Cardiac muscle cell (in vitro differentiated cells and primary cell): ENCODE data around the gene MMD2. TPM values are rescaled to one million over a fixed set of nuclear protein-coding genes. Genes with fewer than 3 reads are reported as not detected.
A peak's percentile ranks its signal among the peaks of the same experiment; 100 is the strongest.

Experiments used
- DNase-seq, 2 donors: peaks; one replicate each; pipeline versions ENCODE4 v3.0.0 to v3.0.0-alpha.2; 2010 to 2017; ENCODE audit warnings: low read depth in 1 of 2, low spot score in 1 of 2
- H3K27ac ChIP-seq: fragments of 200-600 bp; sonication (generic); 2 replicates; pipeline ENCODE4 v1.5.1; 2016
- H3K27me3 ChIP-seq: fragments of 200-600 bp; sonication (generic); 2 replicates; pipeline ENCODE4 v1.6.0; 2016; ENCODE audit warnings: control low read depth
- H3K36me3 ChIP-seq: fragments of 200-600 bp; sonication (generic); 2 replicates; pipeline ENCODE4 v1.5.1; 2016; ENCODE audit warnings: control low read depth
- H3K4me1 ChIP-seq: fragments of 200-600 bp; sonication (generic); 2 replicates; pipeline ENCODE4 v1.8.1; 2017; ENCODE audit warnings: low read depth, mild to moderate bottlenecking, mixed run types
- H3K4me3 ChIP-seq: fragments of 200-600 bp; sonication (generic); 2 replicates; pipeline ENCODE4 v1.5.1; 2016; ENCODE audit warnings: mild to moderate bottlenecking
- H3K9me3 ChIP-seq: fragments of 200-600 bp; sonication (generic); 2 replicates; pipeline ENCODE4 v1.5.1; 2017; ENCODE audit warnings: low read depth, mild to moderate bottlenecking, control low read depth
- polyA plus RNA-seq: library from polyadenylated mRNA; unstranded; fragments of >200 nt; fragmentation: Nextera tagmentation; extraction: Ambion mirVana; gene quantifications from 2 replicates; pipeline ENCODE4 v1.2.1, GENCODE V29; 2016
- total RNA-seq: library from RNA; depleted of rRNA; stranded (reverse); fragments of >200 nt; gene quantifications from 2 replicates; pipeline ENCODE4 v1.2.3, GENCODE V29; 2016
- TF ChIP-seq, protein P1 (sequence below): IDR thresholded peaks from 2 replicates; pipeline ENCODE4 v1.5.1; 2012; ENCODE audit warnings: low read depth, mild to moderate bottlenecking, low read length

MMD2 gene
- total and polyA plus RNA-seq, 2 experiments from 2014 or later = not detected

DNA sequence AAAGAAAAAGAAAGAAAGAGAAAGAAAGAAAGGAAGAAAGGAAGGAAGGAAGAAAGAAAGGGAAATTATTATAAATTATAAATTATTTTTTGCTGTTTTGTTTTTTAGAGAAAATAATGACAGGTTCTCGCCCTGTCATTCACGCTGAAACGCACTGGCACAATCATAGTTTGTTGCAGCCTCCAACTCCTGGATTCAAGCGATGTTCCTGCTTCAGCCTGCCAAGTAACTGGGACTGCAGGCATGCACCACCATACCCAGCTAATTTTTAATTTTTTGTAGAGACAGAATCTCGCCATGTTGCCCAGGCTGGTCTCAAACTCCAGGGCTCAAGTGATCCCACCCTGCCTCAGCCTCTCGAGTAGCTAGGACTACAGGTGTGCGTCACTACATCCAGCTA lies 21.6 kb downstream of the MMD2 start:
- Histone ChIP-seq H3K27me3 (no peaks in the 10 kb centered on the region), H3K9me3 (no peaks in the 10 kb centered on the region), H3K36me3 (no peaks in the 10 kb centered on the region), H3K27ac (no peak overlapping the region), H3K4me1 (no peaks in the 10 kb centered on the region), H3K4me3 (no peak overlapping the region)
- TF ChIP-seq, protein P1, sequence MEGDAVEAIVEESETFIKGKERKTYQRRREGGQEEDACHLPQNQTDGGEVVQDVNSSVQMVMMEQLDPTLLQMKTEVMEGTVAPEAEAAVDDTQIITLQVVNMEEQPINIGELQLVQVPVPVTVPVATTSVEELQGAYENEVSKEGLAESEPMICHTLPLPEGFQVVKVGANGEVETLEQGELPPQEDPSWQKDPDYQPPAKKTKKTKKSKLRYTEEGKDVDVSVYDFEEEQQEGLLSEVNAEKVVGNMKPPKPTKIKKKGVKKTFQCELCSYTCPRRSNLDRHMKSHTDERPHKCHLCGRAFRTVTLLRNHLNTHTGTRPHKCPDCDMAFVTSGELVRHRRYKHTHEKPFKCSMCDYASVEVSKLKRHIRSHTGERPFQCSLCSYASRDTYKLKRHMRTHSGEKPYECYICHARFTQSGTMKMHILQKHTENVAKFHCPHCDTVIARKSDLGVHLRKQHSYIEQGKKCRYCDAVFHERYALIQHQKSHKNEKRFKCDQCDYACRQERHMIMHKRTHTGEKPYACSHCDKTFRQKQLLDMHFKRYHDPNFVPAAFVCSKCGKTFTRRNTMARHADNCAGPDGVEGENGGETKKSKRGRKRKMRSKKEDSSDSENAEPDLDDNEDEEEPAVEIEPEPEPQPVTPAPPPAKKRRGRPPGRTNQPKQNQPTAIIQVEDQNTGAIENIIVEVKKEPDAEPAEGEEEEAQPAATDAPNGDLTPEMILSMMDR = no peak
- DNase-seq = no peak

DNA sequence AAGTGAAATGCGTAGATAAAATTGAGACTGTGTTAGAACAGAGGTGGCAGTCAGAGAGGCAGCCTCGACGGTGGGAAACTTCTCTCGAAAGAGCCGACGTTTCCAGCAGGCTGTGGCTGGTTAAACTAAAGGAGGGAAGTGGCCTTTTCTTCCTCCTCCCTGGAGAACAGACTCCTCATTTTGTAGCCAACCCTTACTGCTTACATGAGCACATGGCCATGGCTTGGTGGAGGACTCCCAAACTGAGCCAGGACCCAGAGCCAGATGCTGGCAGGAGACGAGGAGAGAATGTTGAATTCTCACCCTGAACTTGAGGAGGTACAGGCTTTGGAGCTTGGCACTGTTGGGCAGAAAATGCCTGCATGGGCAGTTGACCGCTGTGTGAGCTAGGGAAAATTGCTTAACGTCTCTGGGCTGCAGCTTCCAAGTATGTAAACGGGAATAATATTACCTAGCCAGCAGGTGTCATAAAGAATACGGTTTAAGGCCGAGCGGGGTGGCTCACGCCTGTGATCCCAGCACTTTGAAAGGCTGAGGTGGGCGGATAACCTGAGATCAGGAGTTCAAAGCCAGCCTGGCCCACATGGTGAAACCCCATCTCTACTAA lies 24.5 kb downstream of the MMD2 start:
- H3K27ac ChIP-seq = no peak overlapping the region
- no peak overlapping the region for H3K4me3 ChIP-seq
- DNase-seq = no peak
- no peaks in the 10 kb centered on the region for H3K9me3 ChIP-seq
- H3K4me1 ChIP-seq = no peaks in the 10 kb centered on the region
- H3K36me3 ChIP-seq = no peaks in the 10 kb centered on the region
- TF ChIP-seq, protein P1 = no peak
- no peaks in the 10 kb centered on the region for H3K27me3 ChIP-seq

DNA sequence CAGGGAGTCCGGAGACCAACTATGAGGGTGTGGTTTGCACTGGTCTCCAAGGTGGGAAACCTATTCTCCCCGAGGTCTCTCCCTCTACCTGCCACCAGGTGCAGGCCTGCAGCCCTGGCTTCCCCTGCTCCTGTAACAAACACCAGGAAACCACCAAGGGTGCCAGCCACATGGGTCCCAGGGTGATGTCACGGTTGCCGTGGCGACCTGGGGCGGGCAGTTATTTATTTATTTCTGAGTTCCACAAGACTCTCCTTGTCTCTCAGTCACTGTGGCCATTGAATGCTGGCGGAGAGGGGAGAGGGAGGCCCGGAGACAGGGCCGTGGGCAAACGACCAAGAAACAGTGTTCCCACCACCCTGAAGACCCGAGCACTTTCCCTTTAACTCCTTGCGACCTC lies 27.0 kb downstream of the MMD2 start:
- Histone ChIP-seq H3K27me3 (no peaks in the 10 kb centered on the region), H3K9me3 (no peaks in the 10 kb centered on the region), H3K36me3 (no peaks in the 10 kb centered on the region), H3K27ac (no peak overlapping the region), H3K4me3 (no peak overlapping the region), H3K4me1 (no peaks in the 10 kb centered on the region)
- TF ChIP-seq, protein P1 = no peak
- DNase-seq = peak; percentile 5 to 20

DNA sequence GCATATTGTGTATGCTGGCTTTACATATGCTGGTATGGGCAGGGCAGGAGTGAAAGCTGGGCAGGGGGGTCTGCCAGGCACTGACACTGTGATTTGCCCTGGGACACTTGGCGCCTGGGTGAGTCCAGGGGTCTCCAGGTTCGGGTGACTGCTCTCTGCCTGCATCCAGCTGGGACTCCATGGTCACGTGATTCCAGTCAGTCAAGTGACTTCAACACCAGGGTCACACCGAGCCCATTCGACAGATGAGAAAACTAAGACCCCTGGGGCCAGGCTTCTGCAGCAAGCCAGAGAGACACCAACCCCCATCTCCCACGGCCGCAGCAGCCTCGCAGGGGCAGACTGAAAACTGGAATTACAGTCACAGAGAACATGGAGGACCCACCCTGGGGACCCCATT lies 30.0 kb downstream of the MMD2 start:
- no peaks in the 10 kb centered on the region for H3K4me1 ChIP-seq
- H3K36me3 ChIP-seq = no peaks in the 10 kb centered on the region
- no peak overlapping the region for H3K27ac ChIP-seq
- DNase-seq = no peak
- no peaks in the 10 kb centered on the region for H3K9me3 ChIP-seq
- no peak overlapping the region for H3K4me3 ChIP-seq
- H3K27me3 ChIP-seq = no peaks in the 10 kb centered on the region
- TF ChIP-seq, protein P1 = no peak

DNA sequence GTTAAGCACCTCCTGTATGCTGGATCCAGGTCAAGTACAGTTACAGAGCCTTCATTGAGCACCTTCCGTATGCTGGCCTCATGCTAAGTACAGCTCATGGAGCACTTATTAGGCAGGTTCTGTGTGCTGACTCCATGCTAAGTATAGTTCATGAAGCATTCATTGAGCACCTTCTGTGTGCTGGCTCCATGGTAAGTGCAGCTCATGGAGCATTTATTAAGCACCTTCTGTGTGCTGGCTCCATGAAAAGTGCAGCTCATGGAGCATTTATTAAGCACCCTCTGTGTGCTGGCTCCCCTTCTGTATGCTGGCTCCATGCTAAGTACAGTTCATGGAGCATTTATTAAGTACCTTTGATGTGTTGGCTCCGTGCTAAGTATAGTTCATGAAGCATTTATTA lies 30.5 kb downstream of the MMD2 start:
- no peak overlapping the region for H3K27ac ChIP-seq
- H3K27me3 ChIP-seq = no peaks in the 10 kb centered on the region
- TF ChIP-seq, protein P1 = no peak
- H3K4me1 ChIP-seq = no peaks in the 10 kb centered on the region
- no peak for DNase-seq
- H3K4me3 ChIP-seq = no peak overlapping the region
- H3K9me3 ChIP-seq = no peaks in the 10 kb centered on the region
- H3K36me3 ChIP-seq = no peaks in the 10 kb centered on the region
